ENCODE measurements around the gene MARCHF6.
"Not testable (repeated sequence)": the region's sequence is repeated elsewhere in the genome, so short reads cannot be mapped to it uniquely, and the experiment has no call there.

Gene MARCHF6

GRCh38 chr5:10353241-10354047 is at the start of gene MARCHF6:
Gene MARCHF6 (plus strand): TSS chr5:10353695. CDS start chr5:10353899, 204 bp downstream.
- peak; percentile 97 for DNase-seq

- no peak for DNase-seq
These were observed 49.8 kb upstream of the MARCHF6 start for GRCh38 chr5:10303699-10304170.

- no peak for DNase-seq
These were observed 48.6 kb upstream of the MARCHF6 start for GRCh38 chr5:10304932-10305331.

GRCh38 chr5:10306114-10306513 is 47.4 kb upstream of the MARCHF6 start:
- DNase-seq: no peak

GRCh38 chr5:10306806-10307205 is 46.7 kb upstream of the MARCHF6 start:
- no peak for DNase-seq

- peak; percentile 68 for DNase-seq
These were observed 46.0 kb upstream of the MARCHF6 start, which contains the start of gene CMBL for GRCh38 chr5:10307206-10308148. Gene CMBL (minus strand): TSS chr5:10307902. CDS start chr5:10290762, 17,140 bp downstream.

GRCh38 chr5:10308844-10309243 is 44.7 kb upstream of the MARCHF6 start:
- DNase-seq: no peak

- DNase-seq: no peak
These were observed 43.3 kb upstream of the MARCHF6 start for GRCh38 chr5:10310066-10310779.

- DNase-seq: not testable (repeated sequence)
These were observed 42.5 kb upstream of the MARCHF6 start for GRCh38 chr5:10310835-10311570.

- no peak for DNase-seq
These were observed 41.7 kb upstream of the MARCHF6 start for GRCh38 chr5:10311595-10312425.

- DNase-seq: no peak
These were observed 38.3 kb upstream of the MARCHF6 start for GRCh38 chr5:10315201-10315600.

GRCh38 chr5:10315824-10316509 is 37.5 kb upstream of the MARCHF6 start:
- peak; percentile 94 for DNase-seq

GRCh38 chr5:10317825-10318682 is 35.4 kb upstream of the MARCHF6 start:
- DNase-seq: no peak

- no peak for DNase-seq
These were observed 34.2 kb upstream of the MARCHF6 start for GRCh38 chr5:10319202-10319851.

- DNase-seq: no peak
These were observed 32.7 kb upstream of the MARCHF6 start for GRCh38 chr5:10320793-10321192.

- DNase-seq: no peak
These were observed 31.6 kb upstream of the MARCHF6 start for GRCh38 chr5:10321882-10322281.

- no peak for DNase-seq
These were observed 29.7 kb upstream of the MARCHF6 start for GRCh38 chr5:10323588-10324488.

Data from NCI-H2029 (cell line).